Measurements from ENCODE around the gene BCL10. TPM values are rescaled to one million over a fixed set of nuclear protein-coding genes. Genes with fewer than 3 reads are reported as not detected.

Gene BCL10
- polyA plus RNA-seq, 1 donor from 2014 or later: 17.3 TPM

GRCh38 chr1:85228972-85229371, 47.5 kb downstream of the BCL10 start:
- no peaks in the 10 kb centered on the region for H3K9me2 ChIP-seq (ENCODE audit: insufficient read depth, low read length)
- H3K4me2 ChIP-seq (ENCODE audit: low read length): no peak overlapping the region
- no peaks in the 10 kb centered on the region for H3K27me3 ChIP-seq (ENCODE audit: insufficient read depth, low read depth, low read length)
- H2AFZ ChIP-seq (ENCODE audit: low read depth, low read length): no peak overlapping the region
- no peak overlapping the region for H3K27ac ChIP-seq (ENCODE audit: low read length)
- no peak overlapping the region for H3K9ac ChIP-seq (ENCODE audit: low read length)
- no peaks in the 10 kb centered on the region for H3K36me3 ChIP-seq (ENCODE audit: insufficient read depth, low read length)
- H3K79me2 ChIP-seq (replicated peaks; ENCODE audit: insufficient read depth, low read length): no peaks in the 10 kb centered on the region
- H3K9me3 ChIP-seq (ENCODE audit: low read length): no peaks in the 10 kb centered on the region
- no peaks in the 10 kb centered on the region for H3F3A ChIP-seq (ENCODE audit: insufficient read depth, low read length, poor library complexity, severe bottlenecking)
- no peaks in the 10 kb centered on the region for H4K20me1 ChIP-seq (ENCODE audit: insufficient read depth)
- no peak overlapping the region for H3K4me3 ChIP-seq (ENCODE audit: low read length)
- TF ChIP-seq CTCF (IDR thresholded peaks at IDR 0.05; ENCODE audit: poor library complexity, severe bottlenecking) (no peak), TAF1 (IDR thresholded peaks at IDR 0.05; ENCODE audit: low read depth) (no peak), REST (IDR thresholded peaks at IDR 0.05; ENCODE audit: borderline replicate concordance) (no peak), EP300 (conservative IDR thresholded peaks at IDR 0.05; ENCODE audit: poor library complexity, severe bottlenecking) (no peak), MXI1 (conservative IDR thresholded peaks at IDR 0.05; ENCODE audit: poor library complexity, severe bottlenecking) (no peak), POLR2AphosphoS5 (IDR thresholded peaks at IDR 0.05) (no peak)

- Histone ChIP-seq H3K4me3 (ENCODE audit: low read length) (no peak overlapping the region), H4K20me1 (ENCODE audit: insufficient read depth) (no peaks in the 10 kb centered on the region), H3K36me3 (ENCODE audit: insufficient read depth, low read length) (no peaks in the 10 kb centered on the region), H3K27me3 (ENCODE audit: insufficient read depth, low read depth, low read length) (no peaks in the 10 kb centered on the region), H3F3A (ENCODE audit: insufficient read depth, low read length, poor library complexity, severe bottlenecking) (no peaks in the 10 kb centered on the region), H2AFZ (ENCODE audit: low read depth, low read length) (no peak overlapping the region), H3K79me2 (replicated peaks; ENCODE audit: insufficient read depth, low read length) (no peaks in the 10 kb centered on the region), H3K4me2 (ENCODE audit: low read length) (no peak overlapping the region), H3K9ac (ENCODE audit: low read length) (no peak overlapping the region), H3K27ac (ENCODE audit: low read length) (no peak overlapping the region), H3K9me3 (ENCODE audit: low read length) (no peaks in the 10 kb centered on the region), H3K9me2 (ENCODE audit: insufficient read depth, low read length) (no peaks in the 10 kb centered on the region)
- no peak for TF ChIP-seq REST (IDR thresholded peaks at IDR 0.05; ENCODE audit: borderline replicate concordance)
- TF ChIP-seq CTCF (IDR thresholded peaks at IDR 0.05; ENCODE audit: poor library complexity, severe bottlenecking): no peak
These were observed 50.6 kb downstream of the BCL10 start for GRCh38 chr1:85225624-85226380.
